ENCODE data around the gene LRRC63.

- TF ChIP-seq CTCF (IDR thresholded peaks at IDR 0.05 in 8 of 11, conservative IDR thresholded peaks at IDR 0.05 in 3 of 11): no peak
- TF ChIP-seq POLR2A (IDR thresholded peaks at IDR 0.05): no peak
Measured at GRCh38 chr13:46286972-46287371, 75.2 kb downstream of the LRRC63 start.
